Cardiac fibroblast (primary cell): Measurements from ENCODE around the gene ARHGEF4.

ENCODE experiments used
- DNase-seq, 2 donors: peaks; one replicate each; pipeline versions ENCODE4 v3.0.0 to v3.0.0-alpha.2; 2010; ENCODE audit warnings: low read depth in 2 of 2
- H3K4me3 ChIP-seq, 2 donors: replicated peaks in 1 of 2; 1 replicate in 1 of 2; 2 replicates in 1 of 2; pipeline ENCODE4 v1.5.1; 2011; ENCODE audit warnings: low read depth in 2 of 2, low read length in 2 of 2, mild to moderate bottlenecking in 2 of 2, moderate library complexity in 1 of 2
- CTCF ChIP-seq: IDR thresholded peaks from one replicate; pipeline ENCODE4 v1.5.1; 2011; ENCODE audit warnings: low read depth, mild to moderate bottlenecking, low read length, inconsistent platforms

ARHGEF4 gene

GRCh38 chr2:131039101-131039440, 202.4 kb downstream of the ARHGEF4 start:
- no peak overlapping the region for H3K4me3 ChIP-seq
- no peak for DNase-seq
- no peak for TF ChIP-seq CTCF

- no peak for TF ChIP-seq CTCF
- H3K4me3 ChIP-seq: no peak overlapping the region
- DNase-seq: peak in 1 of 2 donors; percentile 12
Observed at GRCh38 chr2:131039535-131039907, 202.8 kb downstream of the ARHGEF4 start.

- TF ChIP-seq CTCF: no peak
- DNase-seq: peak in 1 of 2 donors; percentile 18
- peak overlapping the region; percentile 7 to 19 for H3K4me3 ChIP-seq
Observed at GRCh38 chr2:131039908-131040660, 203.4 kb downstream of the ARHGEF4 start.

GRCh38 chr2:131040661-131041401, 204.1 kb downstream of the ARHGEF4 start:
- peak; percentile 39 for TF ChIP-seq CTCF
- peak; percentile 38 to 43 for DNase-seq
- no peak overlapping the region for H3K4me3 ChIP-seq

- TF ChIP-seq CTCF: no peak
- H3K4me3 ChIP-seq: no peak overlapping the region
Observed at GRCh38 chr2:131041402-131042147, 204.9 kb downstream of the ARHGEF4 start.

GRCh38 chr2:131042148-131042775, 205.5 kb downstream of the ARHGEF4 start:
- TF ChIP-seq CTCF: no peak
- no peak overlapping the region for H3K4me3 ChIP-seq
- no peak for DNase-seq

More at GRCh38 chr2:131041402-131042147, 204.9 kb downstream of the ARHGEF4 start:
- DNase-seq: no peak
